Neural cell (in vitro differentiated cells): ENCODE results near the gene PDE4D.

ENCODE experiments used
- CTCF ChIP-seq: fragments of 450-650 bp; IDR thresholded peaks from 2 replicates; pipeline ENCODE4 v1.5.1; 2014; ENCODE audit warnings: antibody characterized with exemption, mild to moderate bottlenecking, moderate library complexity; ENCODE audit not compliant: poor library complexity, severe bottlenecking
- EP300 ChIP-seq: fragments of 450-650 bp; conservative IDR thresholded peaks from 2 replicates; pipeline ENCODE4 v1.6.1; 2014; ENCODE audit warnings: antibody characterized with exemption, mild to moderate bottlenecking, moderate library complexity; ENCODE audit not compliant: poor library complexity, severe bottlenecking
- EZH2 ChIP-seq: fragments of 200-600, 300-800 bp; shearing (Covaris generic), sonication (generic); IDR thresholded peaks from 2 replicates; pipeline ENCODE4 v1.6.1; 2014; ENCODE audit warnings: antibody characterized with exemption, low read length, borderline replicate concordance, mild to moderate bottlenecking; ENCODE audit not compliant: insufficient read depth, poor library complexity, severe bottlenecking
- MXI1 ChIP-seq: fragments of 450-650 bp; conservative IDR thresholded peaks from 2 replicates; pipeline ENCODE4 v1.6.1; 2014; ENCODE audit warnings: antibody characterized with exemption, mild to moderate bottlenecking; ENCODE audit not compliant: poor library complexity, severe bottlenecking
- POLR2AphosphoS5 ChIP-seq: IDR thresholded peaks from 2 replicates; pipeline ENCODE4 v1.6.1; 2012
- RAD21 ChIP-seq: fragments of 450-650 bp; conservative IDR thresholded peaks from 2 replicates; pipeline ENCODE4 v1.6.1; 2014; ENCODE audit warnings: antibody characterized with exemption, mild to moderate bottlenecking, moderate library complexity
- REST ChIP-seq: IDR thresholded peaks from 2 replicates; pipeline ENCODE4 v1.6.1; 2012; ENCODE audit warnings: borderline replicate concordance
- SMC3 ChIP-seq: fragments of 450-650 bp; conservative IDR thresholded peaks from 2 replicates; pipeline ENCODE4 v1.6.1; 2014; ENCODE audit warnings: antibody characterized with exemption, mild to moderate bottlenecking, moderate library complexity; ENCODE audit not compliant: poor library complexity
- TAF1 ChIP-seq: IDR thresholded peaks from 2 replicates; pipeline ENCODE4 v1.6.1; 2012; ENCODE audit warnings: low read depth

GRCh38 chr5:59061377-59061776 lies 832.1 kb downstream of the PDE4D start:
- TF ChIP-seq POLR2AphosphoS5, result no peak
- no peak for TF ChIP-seq CTCF
- TF ChIP-seq EZH2, result no peak
- peak; percentile 67 for TF ChIP-seq EP300
- TF ChIP-seq MXI1, result no peak
- no peak for TF ChIP-seq SMC3
- TF ChIP-seq REST, result no peak
- TF ChIP-seq RAD21, result no peak
- no peak for TF ChIP-seq TAF1
